A549 (cell line): ENCODE measurements around the gene CANT1.

Source experiments
- POLR2A ChIP-seq: IDR thresholded peaks from 2 replicates; pipeline ENCODE4 v1.6.1; 2012; ENCODE audit warnings: mild to moderate bottlenecking, low read length
- SMC3 ChIP-seq: fragments of >200 bp; sonication (Bioruptor Twin); formaldehyde crosslinking; IDR thresholded peaks from 3 replicates; pipeline ENCODE4 v1.6.1; 2018; ENCODE audit warnings: inconsistent platforms
- TF ChIP-seq, protein P1 (sequence below): fragments of >200 bp; sonication (Bioruptor Twin); formaldehyde crosslinking; IDR thresholded peaks from 3 replicates; pipeline ENCODE4 v1.5.1; 2016

GRCh38 chr17:78950870-78951269 is 58.7 kb downstream of the CANT1 start:
- TF ChIP-seq, protein P1, sequence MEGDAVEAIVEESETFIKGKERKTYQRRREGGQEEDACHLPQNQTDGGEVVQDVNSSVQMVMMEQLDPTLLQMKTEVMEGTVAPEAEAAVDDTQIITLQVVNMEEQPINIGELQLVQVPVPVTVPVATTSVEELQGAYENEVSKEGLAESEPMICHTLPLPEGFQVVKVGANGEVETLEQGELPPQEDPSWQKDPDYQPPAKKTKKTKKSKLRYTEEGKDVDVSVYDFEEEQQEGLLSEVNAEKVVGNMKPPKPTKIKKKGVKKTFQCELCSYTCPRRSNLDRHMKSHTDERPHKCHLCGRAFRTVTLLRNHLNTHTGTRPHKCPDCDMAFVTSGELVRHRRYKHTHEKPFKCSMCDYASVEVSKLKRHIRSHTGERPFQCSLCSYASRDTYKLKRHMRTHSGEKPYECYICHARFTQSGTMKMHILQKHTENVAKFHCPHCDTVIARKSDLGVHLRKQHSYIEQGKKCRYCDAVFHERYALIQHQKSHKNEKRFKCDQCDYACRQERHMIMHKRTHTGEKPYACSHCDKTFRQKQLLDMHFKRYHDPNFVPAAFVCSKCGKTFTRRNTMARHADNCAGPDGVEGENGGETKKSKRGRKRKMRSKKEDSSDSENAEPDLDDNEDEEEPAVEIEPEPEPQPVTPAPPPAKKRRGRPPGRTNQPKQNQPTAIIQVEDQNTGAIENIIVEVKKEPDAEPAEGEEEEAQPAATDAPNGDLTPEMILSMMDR = no peak
- TF ChIP-seq SMC3 (no peak), POLR2A (no peak)
